GM21737 (cell line): ENCODE measurements around the gene AGA.

ENCODE experiments used
- ATAC-seq: cut with Tn5 transposase; IDR thresholded peaks from one replicate; pipeline ENCODE4 v1.9.1; 2021; ENCODE audit warnings: mild to moderate bottlenecking, moderate library complexity; ENCODE audit not compliant: unreplicated experiment

Gene AGA

GRCh38 chr4:177391287-177391686 is 51.0 kb downstream of the AGA start:
- no peak for ATAC-seq

GRCh38 chr4:177386278-177386815 is 55.9 kb downstream of the AGA start:
- no peak for ATAC-seq

- no peak for ATAC-seq
Observed at GRCh38 chr4:177385576-177386277, 56.5 kb downstream of the AGA start.

GRCh38 chr4:177384856-177385397 is 57.3 kb downstream of the AGA start:
- no peak for ATAC-seq

GRCh38 chr4:177381762-177382310 is 60.4 kb downstream of the AGA start:
- ATAC-seq = no peak
